Fibroblast of skin of left biceps (primary cell): ENCODE data around the gene ZNF524.
"Not testable (repeated sequence)": the region's sequence is repeated elsewhere in the genome, so short reads cannot be mapped to it uniquely, and the experiment has no call there.

Experiments
- DNase-seq, 2 experiments: peaks; one replicate each; pipeline ENCODE4 v3.0.0-alpha.2; 2013; ENCODE audit warnings: low read depth in 2 of 2

Gene ZNF524

GRCh38 chr19:55599842-55600661 is at the start of gene ZNF524:
ZNF524 (plus strand) TSS chr19:55600288; CDS start chr19:55602113, 1,825 bp downstream.
- DNase-seq = peak; percentile 65 to 73

- no peak for DNase-seq
Measured at GRCh38 chr19:55550321-55550650, 49.8 kb upstream of the ZNF524 start.

GRCh38 chr19:55552206-55552605 is 47.9 kb upstream of the ZNF524 start:
- DNase-seq = no peak

GRCh38 chr19:55552620-55553019 is 47.5 kb upstream of the ZNF524 start:
- DNase-seq = peak; percentile 65 to 66

GRCh38 chr19:55553217-55554182 is 46.6 kb upstream of the ZNF524 start:
- no peak for DNase-seq

- DNase-seq = no peak
Measured at GRCh38 chr19:55554302-55554701, 45.8 kb upstream of the ZNF524 start.

GRCh38 chr19:55554741-55555152 is 45.3 kb upstream of the ZNF524 start:
- no peak for DNase-seq

- DNase-seq = no peak
Measured at GRCh38 chr19:55559684-55560083, 40.4 kb upstream of the ZNF524 start.

GRCh38 chr19:55563261-55563690 is 36.8 kb upstream of the ZNF524 start:
- DNase-seq = no peak

- DNase-seq = no peak
Measured at GRCh38 chr19:55566823-55567222, 33.3 kb upstream of the ZNF524 start.

- no peak for DNase-seq
Measured at GRCh38 chr19:55567708-55568328, 32.3 kb upstream of the ZNF524 start.

GRCh38 chr19:55569477-55569876 is 30.6 kb upstream of the ZNF524 start:
- not testable (repeated sequence) for DNase-seq

- DNase-seq = not testable (repeated sequence)
Measured at GRCh38 chr19:55573929-55574328, 26.2 kb upstream of the ZNF524 start.

- DNase-seq = no peak
Measured at GRCh38 chr19:55576746-55577145, 23.3 kb upstream of the ZNF524 start.

GRCh38 chr19:55578031-55578760 is 21.9 kb upstream of the ZNF524 start:
- DNase-seq = no peak

- no peak for DNase-seq
Measured at GRCh38 chr19:55578761-55579747, 21.0 kb upstream of the ZNF524 start.

- DNase-seq = no peak
Measured at GRCh38 chr19:55579766-55580621, 20.1 kb upstream of the ZNF524 start.

- DNase-seq = peak; percentile 72 to 78
Measured at GRCh38 chr19:55580628-55581144, 19.4 kb upstream of the ZNF524 start, which contains the start of gene ZNF579. ZNF579 (minus strand) TSS chr19:55580848; CDS start chr19:55579639, 1,209 bp downstream.
